WTC11 (cell line): Measurements from ENCODE around the gene ATF5. TPM values are rescaled to one million over a fixed set of nuclear protein-coding genes. Genes with fewer than 3 reads are reported as not detected.

Source experiments
- ATAC-seq: fragments of 200-7000 bp; cut with Tn5 transposase; 2 replicates; pipeline ENCODE4 v1.10.0; 2021; ENCODE audit warnings: mild to moderate bottlenecking, moderate library complexity
- Bru-seq: library from RNA; stranded (reverse); fragments of 400-500 nt; gene quantifications from one replicate; lab custom pipeline; 2021; lab: Mats Ljungman, UMichigan
- CTCF ChIA-PET: fragments of 300-600 bp; sonication (Branson Sonifier 250); formaldehyde crosslinking; loops from one replicate; lab custom pipeline; 2021; ENCODE audit warnings: antibody characterized with exemption; lab: Charles Lee
- POLR2A ChIA-PET: fragments of 350-600 bp; sonication (Branson Sonifier 250); formaldehyde crosslinking; loops from one replicate; lab custom pipeline; 2021; ENCODE audit warnings: antibody characterized with exemption; lab: Charles Lee
- DNase-seq: peaks from one replicate; pipeline ENCODE4 v3.0.0; 2021; ENCODE audit warnings: low spot score
- H3K27ac Mint-ChIP-seq: 2 replicates; pipeline ENCODE4 v1.8.0; 2021; ENCODE audit warnings: mixed read lengths
- H3K27me3 Mint-ChIP-seq: 2 replicates; pipeline ENCODE4 v1.8.0; 2021; ENCODE audit warnings: low read depth, mild to moderate bottlenecking, moderate library complexity, mixed read lengths
- H3K36me3 Mint-ChIP-seq: 2 replicates; pipeline ENCODE4 v1.8.0; 2021; ENCODE audit warnings: mixed read lengths
- H3K4me1 Mint-ChIP-seq: 2 replicates; pipeline ENCODE4 v1.8.0; 2022; ENCODE audit warnings: mixed read lengths
- H3K4me3 Mint-ChIP-seq: 2 replicates; pipeline ENCODE4 v1.8.0; 2021; ENCODE audit warnings: mild to moderate bottlenecking, moderate library complexity, mixed read lengths
- H3K9me3 Mint-ChIP-seq: 2 replicates; pipeline ENCODE4 v1.8.0; 2021; ENCODE audit warnings: mixed read lengths
- CDX4 ChIP-seq: fragments of 250-450 bp; sonication (Bioruptor Pico); IDR thresholded peaks from 2 replicates; pipeline ENCODE4 v1.9.0; 2021; ENCODE audit warnings: moderate library complexity, mild to moderate bottlenecking, inconsistent platforms, borderline replicate concordance
- ERG ChIP-seq: fragments of 250-450 bp; sonication (Bioruptor Pico); IDR thresholded peaks from 2 replicates; pipeline ENCODE4 v1.8.0; 2021; ENCODE audit warnings: mild to moderate bottlenecking
- ESRRA ChIP-seq: sonication (generic); formaldehyde crosslinking; IDR thresholded peaks from 2 replicates; pipeline ENCODE4 v1.8.1; 2022; ENCODE audit warnings: mild to moderate bottlenecking, missing genetic modification reagents, borderline replicate concordance
- ETV6 ChIP-seq: sonication (generic); formaldehyde crosslinking; IDR thresholded peaks from 2 replicates; pipeline ENCODE4 v1.8.1; 2022; ENCODE audit warnings: mild to moderate bottlenecking, missing genetic modification reagents
- FOXJ3 ChIP-seq: sonication (generic); formaldehyde crosslinking; IDR thresholded peaks from 2 replicates; pipeline ENCODE4 v1.9.0; 2021; ENCODE audit warnings: missing genetic modification reagents, mild to moderate bottlenecking, borderline replicate concordance
- FOXK1 ChIP-seq: sonication (generic); formaldehyde crosslinking; IDR thresholded peaks from 2 replicates; pipeline ENCODE4 v1.8.0; 2022; ENCODE audit warnings: mild to moderate bottlenecking, moderate library complexity, missing genetic modification reagents
- FOXP1 ChIP-seq: sonication (generic); formaldehyde crosslinking; IDR thresholded peaks from 2 replicates; pipeline ENCODE4 v1.8.0; 2022; ENCODE audit warnings: missing genetic modification reagents, mild to moderate bottlenecking, moderate library complexity, borderline replicate concordance
- FOXP4 ChIP-seq: sonication (generic); formaldehyde crosslinking; IDR thresholded peaks from 2 replicates; pipeline ENCODE4 v1.8.0; 2022; ENCODE audit warnings: mild to moderate bottlenecking, missing genetic modification reagents
- JAZF1 ChIP-seq: fragments of 250-450 bp; sonication (Bioruptor Pico); IDR thresholded peaks from 2 replicates; pipeline ENCODE4 v1.9.0; 2021; ENCODE audit warnings: moderate library complexity, mild to moderate bottlenecking, inconsistent platforms
- MYBL2 ChIP-seq: sonication (generic); formaldehyde crosslinking; IDR thresholded peaks from 2 replicates; pipeline ENCODE4 v1.8.1; 2023; ENCODE audit warnings: mild to moderate bottlenecking, moderate library complexity, missing genetic modification reagents
- NFE2L1 ChIP-seq: sonication (generic); formaldehyde crosslinking; IDR thresholded peaks from 2 replicates; pipeline ENCODE4 v1.8.1; 2023; ENCODE audit warnings: missing genetic modification reagents
- RELA ChIP-seq: sonication (generic); formaldehyde crosslinking; IDR thresholded peaks from 2 replicates; pipeline ENCODE4 v1.8.1; 2022; ENCODE audit warnings: missing genetic modification reagents, mild to moderate bottlenecking, borderline replicate concordance
- SMAD3 ChIP-seq: sonication (generic); formaldehyde crosslinking; IDR thresholded peaks from 2 replicates; pipeline ENCODE4 v1.8.0; 2022; ENCODE audit warnings: missing genetic modification reagents, mild to moderate bottlenecking, borderline replicate concordance
- SP1 ChIP-seq: sonication (generic); formaldehyde crosslinking; conservative IDR thresholded peaks from 2 replicates; pipeline ENCODE4 v1.8.1; 2022; ENCODE audit warnings: missing genetic modification reagents
- TEAD1 ChIP-seq: sonication (generic); formaldehyde crosslinking; IDR thresholded peaks from 2 replicates; pipeline ENCODE4 v1.8.0; 2022; ENCODE audit warnings: mild to moderate bottlenecking, missing genetic modification reagents
- TEAD4 ChIP-seq: sonication (generic); formaldehyde crosslinking; IDR thresholded peaks from 2 replicates; pipeline ENCODE4 v1.8.0; 2022; ENCODE audit warnings: mild to moderate bottlenecking, missing genetic modification reagents
- TP53 ChIP-seq: sonication (generic); formaldehyde crosslinking; IDR thresholded peaks from 2 replicates; pipeline ENCODE4 v1.8.1; 2023; ENCODE audit warnings: mild to moderate bottlenecking, missing genetic modification reagents
- ZNF219 ChIP-seq: sonication (generic); formaldehyde crosslinking; IDR thresholded peaks from 2 replicates; pipeline ENCODE4 v1.8.0; 2023; ENCODE audit warnings: missing genetic modification reagents, mild to moderate bottlenecking, borderline replicate concordance
- ZNF232 ChIP-seq: sonication (generic); formaldehyde crosslinking; IDR thresholded peaks from 2 replicates; pipeline ENCODE4 v1.8.0; 2022; ENCODE audit warnings: mild to moderate bottlenecking, missing genetic modification reagents
- ZNF416 ChIP-seq: fragments of 250-450 bp; sonication (Bioruptor Pico); IDR thresholded peaks from 2 replicates; pipeline ENCODE4 v1.9.0; 2021; ENCODE audit warnings: mild to moderate bottlenecking, inconsistent platforms
- ZNF423 ChIP-seq: fragments of 250-450 bp; sonication (Bioruptor Pico); IDR thresholded peaks from 2 replicates; pipeline ENCODE4 v2.1.2; 2022; ENCODE audit warnings: mild to moderate bottlenecking, moderate library complexity
- ZNF671 ChIP-seq: fragments of 250-450 bp; sonication (Bioruptor Pico); IDR thresholded peaks from 2 replicates; pipeline ENCODE4 v1.8.0; 2021; ENCODE audit warnings: mild to moderate bottlenecking
- long read RNA-seq, 3 experiments: library from RNA in 1 of 3; library from capped mRNA in 1 of 3; library from polyadenylated mRNA in 1 of 3; unstranded in 2 of 3; stranded (forward) in 1 of 3; transcript quantifications; one replicate each; pipeline ENCODE4 v2.0.0, GENCODE V29; 2021
- total RNA-seq: library from RNA; stranded (reverse); gene quantifications from 3 replicates; pipeline ENCODE4 v1.2.3, GENCODE V29; 2021
- TF ChIP-seq, protein P1 (sequence below): sonication (generic); formaldehyde crosslinking; IDR thresholded peaks from 2 replicates; pipeline ENCODE4 v1.8.0; 2022; ENCODE audit warnings: missing genetic modification reagents
- TF ChIP-seq, protein P2 (sequence below): fragments of 250-450 bp; sonication (Bioruptor Pico); IDR thresholded peaks from 2 replicates; pipeline ENCODE4 v2.1.2; 2022; ENCODE audit warnings: mild to moderate bottlenecking, moderate library complexity
- TF ChIP-seq, protein P3 (sequence below): fragments of 250-450 bp; sonication (Bioruptor Pico); IDR thresholded peaks from 2 replicates; pipeline ENCODE4 v1.9.0; 2021; ENCODE audit warnings: mild to moderate bottlenecking

ATF5 gene
- total RNA-seq (9.0 to 10.8 TPM (median 10.8 TPM) in 3 replicates), Bru-seq, nascent RNA (percentile 45 among the genes with signal in this experiment)
- long read RNA-seq, experiment 1, partial matches to known transcripts, result 0 of 6 reads
- long read RNA-seq, experiment 1, other reads (novel, unspliced or antisense), result 0 of 6 reads
- long read RNA-seq, experiment 2, partial matches to known transcripts, result 0 of 10 reads
- long read RNA-seq, experiment 2, other reads (novel, unspliced or antisense), result 5 of 10 reads
- long read RNA-seq, experiment 3, transcript ATF5-201 (3 exons, 2,069 nt), result major isoform, 5 of 5 reads
- long read RNA-seq, experiment 3, partial matches to known transcripts, result 0 of 5 reads
- long read RNA-seq, experiment 3, other reads (novel, unspliced or antisense), result 0 of 5 reads

- Mint-ChIP-seq H3K27me3 (peaks cover 4% of the 10 kb centered on the region; the same call in 1 of the 2 replicates), H3K4me3 (peak within 1 kb of the TSS; percentile 99), H3K9me3 (no peaks in the 10 kb centered on the region), H3K36me3 (peaks cover 24% of the 10 kb centered on the region), H3K27ac (peak within 1 kb of the TSS; percentile 99), H3K4me1 (peaks cover 25% of the 10 kb centered on the region)
- ChIA-PET POLR2A (interaction anchor here (0.6 to 2.2 kb wide), 11 partner anchors 10 to 404 kb away, joined by 3 to 11 read pairs (median 4); partner anchors contain the start of genes AKT1S1 and TBC1D17), CTCF (interaction anchor here (0.6 to 1.8 kb wide), 8 partner anchors 9 to 404 kb away, joined by 3 to 11 read pairs (median 7); no protein-coding TSS in a partner anchor)
- peak; percentile 88 for DNase-seq
- peak; percentile 24 for ATAC-seq
- TF ChIP-seq, protein P1, sequence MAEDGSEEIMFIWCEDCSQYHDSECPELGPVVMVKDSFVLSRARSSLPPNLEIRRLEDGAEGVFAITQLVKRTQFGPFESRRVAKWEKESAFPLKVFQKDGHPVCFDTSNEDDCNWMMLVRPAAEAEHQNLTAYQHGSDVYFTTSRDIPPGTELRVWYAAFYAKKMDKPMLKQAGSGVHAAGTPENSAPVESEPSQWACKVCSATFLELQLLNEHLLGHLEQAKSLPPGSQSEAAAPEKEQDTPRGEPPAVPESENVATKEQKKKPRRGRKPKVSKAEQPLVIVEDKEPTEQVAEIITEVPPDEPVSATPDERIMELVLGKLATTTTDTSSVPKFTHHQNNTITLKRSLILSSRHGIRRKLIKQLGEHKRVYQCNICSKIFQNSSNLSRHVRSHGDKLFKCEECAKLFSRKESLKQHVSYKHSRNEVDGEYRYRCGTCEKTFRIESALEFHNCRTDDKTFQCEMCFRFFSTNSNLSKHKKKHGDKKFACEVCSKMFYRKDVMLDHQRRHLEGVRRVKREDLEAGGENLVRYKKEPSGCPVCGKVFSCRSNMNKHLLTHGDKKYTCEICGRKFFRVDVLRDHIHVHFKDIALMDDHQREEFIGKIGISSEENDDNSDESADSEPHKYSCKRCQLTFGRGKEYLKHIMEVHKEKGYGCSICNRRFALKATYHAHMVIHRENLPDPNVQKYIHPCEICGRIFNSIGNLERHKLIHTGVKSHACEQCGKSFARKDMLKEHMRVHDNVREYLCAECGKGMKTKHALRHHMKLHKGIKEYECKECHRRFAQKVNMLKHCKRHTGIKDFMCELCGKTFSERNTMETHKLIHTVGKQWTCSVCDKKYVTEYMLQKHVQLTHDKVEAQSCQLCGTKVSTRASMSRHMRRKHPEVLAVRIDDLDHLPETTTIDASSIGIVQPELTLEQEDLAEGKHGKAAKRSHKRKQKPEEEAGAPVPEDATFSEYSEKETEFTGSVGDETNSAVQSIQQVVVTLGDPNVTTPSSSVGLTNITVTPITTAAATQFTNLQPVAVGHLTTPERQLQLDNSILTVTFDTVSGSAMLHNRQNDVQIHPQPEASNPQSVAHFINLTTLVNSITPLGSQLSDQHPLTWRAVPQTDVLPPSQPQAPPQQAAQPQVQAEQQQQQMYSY, result no peak; the same call in 1 of the 2 replicates
- TF ChIP-seq TEAD1 (CRISPR knock-in tag) (peak; percentile 83; the same call in 1 of the 2 replicates), TP53 (CRISPR knock-in tag) (peak; percentile 81; the same call in 1 of the 2 replicates), ZNF671 (CRISPR knock-in tag) (no peak), ESRRA (CRISPR knock-in tag) (no peak), ZNF416 (CRISPR knock-in tag) (no peak), MYBL2 (CRISPR knock-in tag) (peak; percentile 96), ZNF423 (CRISPR knock-in tag) (no peak), JAZF1 (no peak), TEAD4 (CRISPR knock-in tag) (no peak), SMAD3 (CRISPR knock-in tag) (peak; percentile 94), SP1 (CRISPR knock-in tag) (no peak; the same call in 1 of the 2 replicates), FOXK1 (CRISPR knock-in tag) (peak; percentile 77), ZNF219 (CRISPR knock-in tag) (no peak), FOXP1 (CRISPR knock-in tag) (peak; percentile 90; the same call in 1 of the 2 replicates), ETV6 (CRISPR knock-in tag) (peak; percentile 88), FOXJ3 (CRISPR knock-in tag) (no peak), ERG (CRISPR knock-in tag) (no peak), FOXP4 (no peak; the same call in 1 of the 2 replicates), ZNF232 (CRISPR knock-in tag) (0 out of 2 replicates have a peak, but pooled peaks have one; percentile 15), RELA (CRISPR knock-in tag) (no peak; the same call in 1 of the 2 replicates), CDX4 (CRISPR knock-in tag) (no peak), NFE2L1 (peak; percentile 80)
- TF ChIP-seq, protein P2, sequence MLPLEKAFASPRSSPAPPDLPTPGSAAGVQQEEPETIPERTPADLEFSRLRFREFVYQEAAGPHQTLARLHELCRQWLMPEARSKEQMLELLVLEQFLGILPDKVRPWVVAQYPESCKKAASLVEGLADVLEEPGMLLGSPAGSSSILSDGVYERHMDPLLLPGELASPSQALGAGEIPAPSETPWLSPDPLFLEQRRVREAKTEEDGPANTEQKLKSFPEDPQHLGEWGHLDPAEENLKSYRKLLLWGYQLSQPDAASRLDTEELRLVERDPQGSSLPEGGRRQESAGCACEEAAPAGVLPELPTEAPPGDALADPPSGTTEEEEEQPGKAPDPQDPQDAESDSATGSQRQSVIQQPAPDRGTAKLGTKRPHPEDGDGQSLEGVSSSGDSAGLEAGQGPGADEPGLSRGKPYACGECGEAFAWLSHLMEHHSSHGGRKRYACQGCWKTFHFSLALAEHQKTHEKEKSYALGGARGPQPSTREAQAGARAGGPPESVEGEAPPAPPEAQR (CRISPR knock-in tag), result no peak
- TF ChIP-seq, protein P3, sequence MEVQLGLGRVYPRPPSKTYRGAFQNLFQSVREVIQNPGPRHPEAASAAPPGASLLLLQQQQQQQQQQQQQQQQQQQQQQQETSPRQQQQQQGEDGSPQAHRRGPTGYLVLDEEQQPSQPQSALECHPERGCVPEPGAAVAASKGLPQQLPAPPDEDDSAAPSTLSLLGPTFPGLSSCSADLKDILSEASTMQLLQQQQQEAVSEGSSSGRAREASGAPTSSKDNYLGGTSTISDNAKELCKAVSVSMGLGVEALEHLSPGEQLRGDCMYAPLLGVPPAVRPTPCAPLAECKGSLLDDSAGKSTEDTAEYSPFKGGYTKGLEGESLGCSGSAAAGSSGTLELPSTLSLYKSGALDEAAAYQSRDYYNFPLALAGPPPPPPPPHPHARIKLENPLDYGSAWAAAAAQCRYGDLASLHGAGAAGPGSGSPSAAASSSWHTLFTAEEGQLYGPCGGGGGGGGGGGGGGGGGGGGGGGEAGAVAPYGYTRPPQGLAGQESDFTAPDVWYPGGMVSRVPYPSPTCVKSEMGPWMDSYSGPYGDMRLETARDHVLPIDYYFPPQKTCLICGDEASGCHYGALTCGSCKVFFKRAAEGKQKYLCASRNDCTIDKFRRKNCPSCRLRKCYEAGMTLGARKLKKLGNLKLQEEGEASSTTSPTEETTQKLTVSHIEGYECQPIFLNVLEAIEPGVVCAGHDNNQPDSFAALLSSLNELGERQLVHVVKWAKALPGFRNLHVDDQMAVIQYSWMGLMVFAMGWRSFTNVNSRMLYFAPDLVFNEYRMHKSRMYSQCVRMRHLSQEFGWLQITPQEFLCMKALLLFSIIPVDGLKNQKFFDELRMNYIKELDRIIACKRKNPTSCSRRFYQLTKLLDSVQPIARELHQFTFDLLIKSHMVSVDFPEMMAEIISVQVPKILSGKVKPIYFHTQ (CRISPR knock-in tag), result no peak
These were observed at the start of gene ATF5, which contains the start of gene NUP62 for GRCh38 chr19:49929121-49929610. ATF5 (plus strand) TSS chr19:49929205; CDS start chr19:49930851, 1,646 bp downstream. NUP62 (minus strand) TSS chr19:49929504; CDS start chr19:49909807, 19,697 bp downstream.
